IMR-90 (cell line): ENCODE measurements around the gene ZNRD2. TPM values are rescaled to one million over a fixed set of nuclear protein-coding genes. Genes with fewer than 3 reads are reported as not detected.

Source experiments
- ATAC-seq: fragments of 200-7000 bp; cut with Tn5 transposase; 2 replicates; pipeline ENCODE4 v1.9.1; 2020; ENCODE audit warnings: low read depth, mild to moderate bottlenecking, moderate library complexity
- BruUV-seq: library from RNA; stranded (reverse); fragments of 400-500 nt; replicated peaks from 2 replicates; lab custom pipeline; 2021; lab: Mats Ljungman, UMichigan
- CTCF ChIA-PET: fragments of 300-600 bp; formaldehyde crosslinking; extraction: SDS; loops from one replicate; lab custom pipeline; 2021; ENCODE audit warnings: antibody characterized with exemption; lab: Yijun Ruan, JAX
- POLR2A ChIA-PET: fragments of 300-600 bp; sonication (Branson Sonifier 250); formaldehyde crosslinking; loops from one replicate; lab custom pipeline; 2022; ENCODE audit warnings: antibody characterized with exemption; ENCODE audit not compliant: unreplicated experiment; lab: Charles Lee
- DNase-seq: peaks from one replicate; pipeline ENCODE4 v3.0.0; 2013
- H2AFZ ChIP-seq: replicated peaks from 2 replicates; pipeline ENCODE3; 2013; ENCODE audit warnings: low read length, mild to moderate bottlenecking; ENCODE audit not compliant: poor library complexity
- H2AK5ac ChIP-seq: 2 replicates; pipeline ENCODE4 v1.6.1; 2013; ENCODE audit warnings: low read depth, low read length, inconsistent platforms
- H2AK9ac ChIP-seq: replicated peaks from 2 replicates; pipeline ENCODE3; 2013; ENCODE audit warnings: mild to moderate bottlenecking, low read depth, low read length, moderate library complexity; ENCODE audit not compliant: poor library complexity
- H2BK120ac ChIP-seq: 2 replicates; pipeline ENCODE4 v1.6.1; 2013; ENCODE audit warnings: low read depth, low read length, inconsistent platforms
- H2BK15ac ChIP-seq: 3 replicates; pipeline ENCODE4 v1.6.1; 2013; ENCODE audit warnings: low read depth, low read length, inconsistent platforms
- H2BK20ac ChIP-seq: 2 replicates; pipeline ENCODE4 v1.6.1; 2013; ENCODE audit warnings: low read depth, mild to moderate bottlenecking, inconsistent platforms, low read length, moderate library complexity
- H2BK5ac ChIP-seq: 2 replicates; pipeline ENCODE4 v1.6.1; 2013; ENCODE audit warnings: mild to moderate bottlenecking, low read depth, low read length, inconsistent platforms; ENCODE audit not compliant: poor library complexity, severe bottlenecking
- H3K14ac ChIP-seq: replicated peaks from 2 replicates; pipeline ENCODE4 v1.6.1; 2013; ENCODE audit warnings: low read depth, low read length, inconsistent platforms
- H3K18ac ChIP-seq: 2 replicates; pipeline ENCODE4 v1.6.1; 2013; ENCODE audit warnings: low read depth, low read length, control low read depth
- H3K23ac ChIP-seq: 2 replicates; pipeline ENCODE4 v1.6.1; 2013; ENCODE audit warnings: low read depth, low read length, inconsistent platforms
- H3K27ac ChIP-seq: 2 replicates; pipeline ENCODE4 v1.5.1; 2013; ENCODE audit warnings: mild to moderate bottlenecking, control low read depth, low read length; ENCODE audit not compliant: insufficient read depth
- H3K27me3 ChIP-seq: 2 replicates; pipeline ENCODE4 v1.6.1; 2013; ENCODE audit warnings: low read length; ENCODE audit not compliant: control insufficient read depth, insufficient read depth
- H3K36me3 ChIP-seq: 2 replicates; pipeline ENCODE4 v1.6.1; 2013; ENCODE audit warnings: low read length, mixed read lengths; ENCODE audit not compliant: control insufficient read depth, insufficient read depth
- H3K4ac ChIP-seq: 2 replicates; pipeline ENCODE4 v1.6.1; 2013; ENCODE audit warnings: low read depth, low read length, inconsistent platforms
- H3K4me1 ChIP-seq: 2 replicates; pipeline ENCODE4 v1.6.1; 2013; ENCODE audit warnings: low read length, mixed read lengths; ENCODE audit not compliant: control insufficient read depth, insufficient read depth
- H3K4me2 ChIP-seq: 2 replicates; pipeline ENCODE4 v1.6.1; 2013; ENCODE audit warnings: low read depth, mild to moderate bottlenecking, control low read depth, low read length, moderate library complexity
- H3K4me3 ChIP-seq: 2 replicates; pipeline ENCODE4 v1.5.1; 2013; ENCODE audit warnings: low read depth, mild to moderate bottlenecking, control low read depth, low read length, moderate library complexity; ENCODE audit not compliant: insufficient read depth
- H3K56ac ChIP-seq: 2 replicates; pipeline ENCODE4 v1.6.1; 2013; ENCODE audit warnings: low read length, inconsistent platforms; ENCODE audit not compliant: insufficient read depth; ENCODE audit errors: extremely low read depth
- H3K79me1 ChIP-seq, 2 experiments: 2 replicates each; pipeline ENCODE4 v1.6.1; 2013; ENCODE audit warnings: low read length in 2 of 2, inconsistent platforms in 1 of 2, low read depth in 1 of 2
- H3K9ac ChIP-seq: 2 replicates; pipeline ENCODE4 v1.6.1; 2013; ENCODE audit warnings: low read depth, low read length, control low read depth
- H3K9me1 ChIP-seq: 2 replicates; pipeline ENCODE4 v1.6.1; 2013; ENCODE audit warnings: low read length, inconsistent platforms; ENCODE audit not compliant: insufficient read depth
- H3K9me3 ChIP-seq: 2 replicates; pipeline ENCODE4 v1.6.1; 2013; ENCODE audit warnings: low read length; ENCODE audit not compliant: control insufficient read depth, insufficient read depth
- H4K20me1 ChIP-seq: 2 replicates; pipeline ENCODE4 v1.6.1; 2013; ENCODE audit warnings: low read length, inconsistent platforms; ENCODE audit not compliant: insufficient read depth
- H4K5ac ChIP-seq: 2 replicates; pipeline ENCODE4 v1.6.1; 2013; ENCODE audit warnings: mild to moderate bottlenecking, low read depth, low read length, control low read depth
- H4K8ac ChIP-seq, 2 experiments: 2 replicates each; pipeline ENCODE4 v1.6.1; 2013; ENCODE audit warnings: low read depth in 2 of 2, low read length in 2 of 2, control low read depth in 1 of 2, inconsistent platforms in 1 of 2
- H4K91ac ChIP-seq: 2 replicates; pipeline ENCODE4 v1.6.1; 2013; ENCODE audit warnings: low read depth, low read length, inconsistent platforms; ENCODE audit not compliant: insufficient read depth
- MAFK ChIP-seq: IDR thresholded peaks from 2 replicates; pipeline ENCODE4 v1.6.1; 2012; ENCODE audit warnings: low read depth, low read length, improper control_type of control experiment
- WGBS, 2 experiments: methylation state at CpG; one replicate each; pipeline versions ENCODE4 v1.1.5 to v1.1.7; 2013; ENCODE audit warnings: missing lambda C conversion rate in 2 of 2; ENCODE audit not compliant: insufficient read length in 1 of 2; ENCODE audit errors: extremely low coverage in 2 of 2; 5-methylcytosine and 5-hydroxymethylcytosine counted together
- dilution Hi-C: fragments of 300-500 bp; cut with HindIII; formaldehyde crosslinking; loops from one replicate; pipeline ENCODE4 v1.14.3; 2018; ENCODE audit warnings: low sequenced_read_pairs; ENCODE audit not compliant: unreplicated experiment
- in situ Hi-C: fragments of 300-500 bp; cut with MboI; formaldehyde crosslinking; loops from 3 replicates; pipeline ENCODE4 v1.14.3; 2019; ENCODE audit warnings: low sequenced_read_pairs, inconsistent platforms, mixed read lengths
- intact Hi-C: fragments of 100-400 bp; cut with micrococcal nuclease; formaldehyde crosslinking; loops from 2 replicates; pipeline ENCODE4 v1.10.0; 2022
- polyA plus RNA-seq, 3 experiments: library from polyadenylated mRNA; depleted of rRNA; stranded (reverse); fragments of >200 nt; gene quantifications; 2 replicates each; pipeline ENCODE4 v1.2.3, GENCODE V29; 2012; ENCODE audit warnings: low replicate concordance in 1 of 3
- total RNA-seq: library from RNA; depleted of rRNA; stranded (reverse); fragments of >200 nt; gene quantifications from 2 replicates; pipeline ENCODE4 v1.2.3, GENCODE V29; 2012
- TF ChIP-seq, protein P1 (sequence below): conservative IDR thresholded peaks from 2 replicates; pipeline ENCODE4 v1.5.1; 2012; ENCODE audit warnings: mild to moderate bottlenecking, low read depth, low read length, improper control_type of control experiment

Gene ZNRD2
- total and polyA plus RNA-seq, 2 of the 4 experiments (the other 2 are of a cell fraction) = 75.6 to 90.3 TPM

DNA sequence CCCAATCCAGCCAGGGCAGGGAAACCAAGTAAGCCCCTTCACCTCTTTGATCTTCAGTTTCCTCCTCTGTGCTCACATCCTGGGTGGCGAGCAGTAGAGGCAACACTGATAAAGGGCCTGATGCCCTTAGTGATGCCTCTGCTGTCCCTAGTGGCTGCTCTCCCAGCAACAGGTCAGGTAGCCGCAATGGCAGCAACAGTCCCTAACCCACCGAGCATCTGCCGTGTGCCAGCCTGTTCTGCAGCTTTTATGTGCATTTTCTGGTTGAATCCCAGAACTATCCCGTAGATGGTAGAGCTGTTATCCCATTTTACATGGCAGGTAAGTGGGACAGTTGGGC is 40.1 kb upstream of the ZNRD2 start:
- ATAC-seq (no peak), DNase-seq (no peak)
- Histone ChIP-seq H3K4me1 (peaks cover 8% of the 10 kb centered on the region; the same call in 1 of the 2 replicates), H2AK9ac (no peak overlapping the region), H3K9ac (no peak overlapping the region), H4K8ac (no peak overlapping the region), H3K4ac (no peak overlapping the region), H3K4me2 (no peak overlapping the region), H3K14ac (no peak overlapping the region), H3K18ac (no peak overlapping the region), H2BK20ac (no peak overlapping the region), H3K9me3 (no peaks in the 10 kb centered on the region), H2AFZ (no peak overlapping the region), H4K5ac (no peak overlapping the region), H3K56ac (no peak overlapping the region), H3K9me1 (0 out of 2 replicates have a peak, but pooled peaks cover 10% of the 10 kb centered on the region), H3K23ac (no peak overlapping the region), H2BK5ac (no peak overlapping the region), H2BK15ac (no peak overlapping the region), H4K20me1 (peaks cover 56% of the 10 kb centered on the region), H4K91ac (no peak overlapping the region), H3K27ac (no peak overlapping the region), H2AK5ac (no peak overlapping the region), H3K36me3 (peaks cover 72% of the 10 kb centered on the region), H3K27me3 (no peaks in the 10 kb centered on the region), H3K79me1 (peaks cover 32 to 77% of the 10 kb centered on the region in 2 experiments), H2BK120ac (no peak overlapping the region), H3K4me3 (no peak overlapping the region)
- ChIA-PET POLR2A (no interaction called here), CTCF (interaction anchor here (0.6 to 1.0 kb wide), 2 partner anchors 40 to 61 kb away, joined by 3 to 4 read pairs; partner anchors contain the start of gene ZNRD2)
- intact Hi-C loops (no loop called here), in situ Hi-C loops (no loop called here), dilution Hi-C loops (no loop called here)
- no TSS peak for BruUV-seq
- WGBS, 2 experiments = no CpG with 5 or more reads among the region's 5 CpGs
- TF ChIP-seq, protein P1, sequence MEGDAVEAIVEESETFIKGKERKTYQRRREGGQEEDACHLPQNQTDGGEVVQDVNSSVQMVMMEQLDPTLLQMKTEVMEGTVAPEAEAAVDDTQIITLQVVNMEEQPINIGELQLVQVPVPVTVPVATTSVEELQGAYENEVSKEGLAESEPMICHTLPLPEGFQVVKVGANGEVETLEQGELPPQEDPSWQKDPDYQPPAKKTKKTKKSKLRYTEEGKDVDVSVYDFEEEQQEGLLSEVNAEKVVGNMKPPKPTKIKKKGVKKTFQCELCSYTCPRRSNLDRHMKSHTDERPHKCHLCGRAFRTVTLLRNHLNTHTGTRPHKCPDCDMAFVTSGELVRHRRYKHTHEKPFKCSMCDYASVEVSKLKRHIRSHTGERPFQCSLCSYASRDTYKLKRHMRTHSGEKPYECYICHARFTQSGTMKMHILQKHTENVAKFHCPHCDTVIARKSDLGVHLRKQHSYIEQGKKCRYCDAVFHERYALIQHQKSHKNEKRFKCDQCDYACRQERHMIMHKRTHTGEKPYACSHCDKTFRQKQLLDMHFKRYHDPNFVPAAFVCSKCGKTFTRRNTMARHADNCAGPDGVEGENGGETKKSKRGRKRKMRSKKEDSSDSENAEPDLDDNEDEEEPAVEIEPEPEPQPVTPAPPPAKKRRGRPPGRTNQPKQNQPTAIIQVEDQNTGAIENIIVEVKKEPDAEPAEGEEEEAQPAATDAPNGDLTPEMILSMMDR = peak; percentile 22; the same call in 1 of the 2 replicates
- no peak for TF ChIP-seq MAFK
